ENCODE measurements around the gene RAB33B.

DNA sequence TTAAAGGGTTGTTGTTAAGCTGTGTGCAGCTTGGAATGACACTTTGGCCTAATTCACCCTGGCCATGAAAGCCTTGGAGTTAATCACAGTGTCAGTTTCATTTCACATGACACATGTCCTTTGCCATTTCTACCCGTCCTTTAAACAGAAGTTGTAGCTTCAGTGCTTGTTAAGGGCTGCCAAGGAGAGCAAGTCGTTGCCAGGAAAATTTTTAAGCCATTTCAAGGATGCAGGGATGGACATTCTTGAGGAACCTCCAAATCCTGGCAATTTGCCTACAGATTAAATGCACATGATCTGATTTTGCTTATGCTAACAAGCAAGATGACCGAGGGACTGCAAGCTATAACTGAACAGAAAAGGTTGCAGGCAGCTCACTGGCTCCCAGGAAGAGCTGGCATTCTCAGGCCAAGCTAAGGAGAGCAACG lies 61.6 kb downstream of the RAB33B start:
- TF ChIP-seq, protein P1, sequence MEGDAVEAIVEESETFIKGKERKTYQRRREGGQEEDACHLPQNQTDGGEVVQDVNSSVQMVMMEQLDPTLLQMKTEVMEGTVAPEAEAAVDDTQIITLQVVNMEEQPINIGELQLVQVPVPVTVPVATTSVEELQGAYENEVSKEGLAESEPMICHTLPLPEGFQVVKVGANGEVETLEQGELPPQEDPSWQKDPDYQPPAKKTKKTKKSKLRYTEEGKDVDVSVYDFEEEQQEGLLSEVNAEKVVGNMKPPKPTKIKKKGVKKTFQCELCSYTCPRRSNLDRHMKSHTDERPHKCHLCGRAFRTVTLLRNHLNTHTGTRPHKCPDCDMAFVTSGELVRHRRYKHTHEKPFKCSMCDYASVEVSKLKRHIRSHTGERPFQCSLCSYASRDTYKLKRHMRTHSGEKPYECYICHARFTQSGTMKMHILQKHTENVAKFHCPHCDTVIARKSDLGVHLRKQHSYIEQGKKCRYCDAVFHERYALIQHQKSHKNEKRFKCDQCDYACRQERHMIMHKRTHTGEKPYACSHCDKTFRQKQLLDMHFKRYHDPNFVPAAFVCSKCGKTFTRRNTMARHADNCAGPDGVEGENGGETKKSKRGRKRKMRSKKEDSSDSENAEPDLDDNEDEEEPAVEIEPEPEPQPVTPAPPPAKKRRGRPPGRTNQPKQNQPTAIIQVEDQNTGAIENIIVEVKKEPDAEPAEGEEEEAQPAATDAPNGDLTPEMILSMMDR (conservative IDR thresholded peaks at IDR 0.05): no peak
- no peak for TF ChIP-seq ZFX (IDR thresholded peaks at IDR 0.05)
